B cell (primary cell): ENCODE data around the gene HOXB4. TPM values are rescaled to one million over a fixed set of nuclear protein-coding genes. Genes with fewer than 3 reads are reported as not detected.

Source experiments
- ATAC-seq: fragments of 200-7000 bp; cut with Tn5 transposase; one replicate; pipeline ENCODE4 v1.10.0; 2021; ENCODE audit warnings: low read depth, mild to moderate bottlenecking, moderate number of reproducible peaks, moderate library complexity
- CTCF ChIA-PET: fragments of 350-600 bp; sonication (Branson Sonifier 250); formaldehyde crosslinking; loops from one replicate; lab custom pipeline; 2021; ENCODE audit warnings: antibody characterized with exemption, inconsistent platforms; lab: Charles Lee
- POLR2A ChIA-PET: fragments of 350-600 bp; sonication (Branson Sonifier 250); formaldehyde crosslinking; loops from one replicate; lab custom pipeline; 2021; ENCODE audit warnings: antibody characterized with exemption; lab: Charles Lee
- DNase-seq: peaks from one replicate; pipeline ENCODE4 v3.0.0; 2013
- H2AFZ ChIP-seq: 2 replicates; pipeline ENCODE4 v1.6.1; 2012; ENCODE audit warnings: mild to moderate bottlenecking, low read depth, low read length; ENCODE audit not compliant: insufficient read depth, poor library complexity, severe bottlenecking
- H3K27ac ChIP-seq, 2 donors: 1 replicate in 1 of 2; 2 replicates in 1 of 2; pipeline ENCODE4 v1.5.1; 2012 to 2013; ENCODE audit warnings: low read length in 2 of 2, mild to moderate bottlenecking in 2 of 2, moderate library complexity in 1 of 2
- H3K27me3 ChIP-seq, 4 experiments: fragments of 200-600 bp in 1 of 4; sonication (generic) in 1 of 4; replicated peaks in 1 of 4; 1 replicate in 2 of 4; 2 replicates in 2 of 4; pipeline versions ENCODE4 v1.6.1 to v1.7.0; 2013 to 2016; ENCODE audit warnings: low read length in 3 of 4, mild to moderate bottlenecking in 2 of 4, mixed read lengths in 1 of 4, moderate library complexity in 1 of 4; ENCODE audit not compliant: insufficient read depth in 4 of 4, control insufficient read depth in 3 of 4; ENCODE audit errors: control extremely low read depth in 1 of 4
- H3K36me3 ChIP-seq, 2 experiments: replicated peaks in 1 of 2; 1 replicate in 1 of 2; 2 replicates in 1 of 2; pipeline versions ENCODE4 v1.6.1 to v1.7.1; 2013; ENCODE audit warnings: low read length in 1 of 2; ENCODE audit not compliant: insufficient read depth in 2 of 2, control insufficient read depth in 1 of 2; ENCODE audit errors: control extremely low read depth in 1 of 2, extremely low read depth in 1 of 2
- H3K4me1 ChIP-seq, 2 donors: fragments of 200-600 bp in 1 of 2; sonication (generic) in 1 of 2; 1 replicate in 1 of 2; 2 replicates in 1 of 2; pipeline versions ENCODE4 v1.5.1 to v1.6.1; 2013 to 2017; ENCODE audit warnings: low read length in 2 of 2; ENCODE audit not compliant: control insufficient read depth in 2 of 2, insufficient read depth in 2 of 2
- H3K4me2 ChIP-seq: replicated peaks from 2 replicates; pipeline ENCODE3; 2012; ENCODE audit warnings: mild to moderate bottlenecking, low read depth, low read length; ENCODE audit not compliant: poor library complexity, severe bottlenecking
- H3K4me3 ChIP-seq, 5 experiments: fragments of 200-600 bp in 1 of 5; sonication (generic) in 1 of 5; 1 replicate in 3 of 5; 2 replicates in 2 of 5; pipeline versions ENCODE4 v1.5.1 to v1.7.0; 2011 to 2016; ENCODE audit warnings: low read length in 4 of 5, mild to moderate bottlenecking in 4 of 5, low read depth in 2 of 5, control low read depth in 1 of 5, moderate library complexity in 1 of 5; ENCODE audit not compliant: insufficient read depth in 1 of 5; ENCODE audit errors: control extremely low read depth in 1 of 5, extremely low read depth in 1 of 5
- H3K79me2 ChIP-seq: fragments of 200-600 bp; sonication (generic); one replicate; pipeline ENCODE4 v1.6.0; 2016; ENCODE audit warnings: low read length; ENCODE audit not compliant: control insufficient read depth, insufficient read depth
- H3K9ac ChIP-seq: fragments of 200-600 bp; sonication (generic); 2 replicates; pipeline ENCODE4 v1.6.1; 2017; ENCODE audit warnings: mild to moderate bottlenecking, low read length, moderate library complexity
- H3K9me3 ChIP-seq, 3 donors: one replicate each; pipeline versions ENCODE4 v1.6.1 to v1.7.1; 2013; ENCODE audit warnings: low read length in 2 of 3; ENCODE audit not compliant: control insufficient read depth in 2 of 3, insufficient read depth in 1 of 3; ENCODE audit errors: control extremely low read depth in 1 of 3
- H4K20me1 ChIP-seq: 2 replicates; pipeline ENCODE4 v1.6.0; 2012; ENCODE audit warnings: mild to moderate bottlenecking, low read length; ENCODE audit not compliant: insufficient read depth, control insufficient read depth, poor library complexity, severe bottlenecking
- H3K27ac Mint-ChIP-seq: one replicate; pipeline ENCODE4 v1.8.0; 2021; ENCODE audit warnings: mixed read lengths
- H3K27me3 Mint-ChIP-seq: one replicate; pipeline ENCODE4 v1.8.0; 2021; ENCODE audit warnings: mixed read lengths
- H3K4me1 Mint-ChIP-seq: one replicate; pipeline ENCODE4 v1.8.0; 2021; ENCODE audit warnings: mixed read lengths
- H3K4me3 Mint-ChIP-seq: one replicate; pipeline ENCODE4 v1.8.0; 2021; ENCODE audit warnings: mixed read lengths
- H3K9me3 Mint-ChIP-seq: one replicate; pipeline ENCODE4 v1.8.0; 2022; ENCODE audit warnings: mixed read lengths; ENCODE audit not compliant: insufficient read depth
- EZH2 ChIP-seq: IDR thresholded peaks from 2 replicates; pipeline ENCODE4 v1.6.1; 2012; ENCODE audit warnings: borderline replicate concordance, low read depth, mild to moderate bottlenecking, moderate library complexity, low read length; ENCODE audit not compliant: insufficient read depth, poor library complexity, severe bottlenecking
- WGBS: methylation state at CpG from one replicate; pipeline ENCODE4 v1.1.5; 2013; ENCODE audit warnings: missing lambda C conversion rate; ENCODE audit not compliant: insufficient coverage; 5-methylcytosine and 5-hydroxymethylcytosine counted together
- intact Hi-C: fragments of 100-400 bp; cut with micrococcal nuclease; formaldehyde crosslinking; loops from one replicate; pipeline ENCODE4 v1.10.0; 2022
- polyA plus RNA-seq: library from polyadenylated mRNA; depleted of rRNA; stranded (reverse); fragments of >200 nt; gene quantifications from 2 replicates; pipeline ENCODE4 v1.2.3, GENCODE V29; 2012
- total RNA-seq, 2 donors: library from RNA; stranded (reverse); fragments of 120-200 nt in 1 of 2; gene quantifications; 1 replicate in 1 of 2; 2 replicates in 1 of 2; pipeline versions ENCODE4 v1.2.3 to v1.2.4, GENCODE V29; 2013 to 2022
- TF ChIP-seq, protein P1 (sequence below): fragments of 200-600 bp; IDR thresholded peaks from one replicate; pipeline ENCODE4 v1.8.0; 2022; ENCODE audit warnings: antibody characterized with exemption, mild to moderate bottlenecking

The HOXB4 gene
- total and polyA plus RNA-seq, 2 donors (not counting 1 experiment from before 2014, with no cell fraction given): 0.85 to 1.7 TPM

- Histone ChIP-seq H3K4me1 (peaks cover 31 to 34% of the 10 kb centered on the region in 2 donors), H3K27me3 (peaks cover 0 to 56% (median 23%) of the 10 kb centered on the region in 4 experiments), H3K4me3 (peak overlapping the region; percentile 30 to 73 (median 64)), H3K36me3 (no peaks in the 10 kb centered on the region), H3K9me3 (peaks cover 0 to 11% (median 0%) of the 10 kb centered on the region in 3 donors), H3K27ac (peak overlapping the region; percentile 53 to 79), H3K4me2 (peak overlapping the region; percentile 96), H2AFZ (peak overlapping the region; percentile 100), H3K79me2 (no peaks in the 10 kb centered on the region), H4K20me1 (no peaks in the 10 kb centered on the region), H3K9ac (peak overlapping the region; percentile 80)
- ChIA-PET CTCF (interaction anchor here (1.0 kb wide), 1 partner anchor 48 kb away, joined by 3 read pairs; no protein-coding TSS in a partner anchor), POLR2A (interaction anchor here (1.2 kb wide), 1 partner anchor 205 kb away, joined by 3 read pairs; no protein-coding TSS in a partner anchor)
- Mint-ChIP-seq H3K4me1 (peaks cover 27% of the 10 kb centered on the region), H3K27me3 (peaks cover 51% of the 10 kb centered on the region), H3K9me3 (no peaks in the 10 kb centered on the region), H3K27ac (peak overlapping the region; percentile 96), H3K4me3 (peak overlapping the region; percentile 90)
- DNase-seq (no peak), ATAC-seq (no peak)
- WGBS: 20% methylated on average over 8 of the region's 12 CpGs
- TF ChIP-seq, protein P1, sequence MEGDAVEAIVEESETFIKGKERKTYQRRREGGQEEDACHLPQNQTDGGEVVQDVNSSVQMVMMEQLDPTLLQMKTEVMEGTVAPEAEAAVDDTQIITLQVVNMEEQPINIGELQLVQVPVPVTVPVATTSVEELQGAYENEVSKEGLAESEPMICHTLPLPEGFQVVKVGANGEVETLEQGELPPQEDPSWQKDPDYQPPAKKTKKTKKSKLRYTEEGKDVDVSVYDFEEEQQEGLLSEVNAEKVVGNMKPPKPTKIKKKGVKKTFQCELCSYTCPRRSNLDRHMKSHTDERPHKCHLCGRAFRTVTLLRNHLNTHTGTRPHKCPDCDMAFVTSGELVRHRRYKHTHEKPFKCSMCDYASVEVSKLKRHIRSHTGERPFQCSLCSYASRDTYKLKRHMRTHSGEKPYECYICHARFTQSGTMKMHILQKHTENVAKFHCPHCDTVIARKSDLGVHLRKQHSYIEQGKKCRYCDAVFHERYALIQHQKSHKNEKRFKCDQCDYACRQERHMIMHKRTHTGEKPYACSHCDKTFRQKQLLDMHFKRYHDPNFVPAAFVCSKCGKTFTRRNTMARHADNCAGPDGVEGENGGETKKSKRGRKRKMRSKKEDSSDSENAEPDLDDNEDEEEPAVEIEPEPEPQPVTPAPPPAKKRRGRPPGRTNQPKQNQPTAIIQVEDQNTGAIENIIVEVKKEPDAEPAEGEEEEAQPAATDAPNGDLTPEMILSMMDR: no peak
- no peak for TF ChIP-seq EZH2
- intact Hi-C loops: loop anchor here (2.0 to 10.0 kb wide), 2 partner anchors 38 to 46 kb away; partner anchors contain the start of gene HOXB4
These were observed 37.0 kb downstream of the HOXB4 start for GRCh38 chr17:48541036-48541576.

DNA sequence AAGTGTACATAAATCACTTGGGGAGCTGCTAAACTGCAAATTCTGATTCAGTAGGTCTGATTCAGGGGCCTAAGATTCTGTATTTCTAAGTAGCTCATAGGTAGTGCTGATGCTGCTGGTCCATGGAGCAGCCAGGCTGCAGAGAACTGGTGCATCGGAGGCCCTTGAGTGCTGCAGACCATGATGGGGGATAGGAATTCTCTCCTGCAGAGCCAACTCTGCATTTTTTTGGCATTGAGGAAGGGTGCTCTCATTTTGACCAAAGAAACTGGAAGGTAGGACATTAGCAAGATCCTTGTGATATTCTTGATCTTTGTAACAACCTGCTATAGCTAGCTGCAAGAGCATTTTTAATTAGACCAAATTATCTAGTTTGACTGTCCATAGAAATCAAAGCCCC lies 37.9 kb downstream of the HOXB4 start:
- Histone ChIP-seq H3K4me1 (peaks cover 31 to 34% of the 10 kb centered on the region in 2 donors), H3K36me3 (no peaks in the 10 kb centered on the region), H3K4me2 (no peak overlapping the region), H3K4me3 (no peak overlapping the region), H3K27ac (no peak overlapping the region), H2AFZ (no peak overlapping the region), H3K79me2 (no peaks in the 10 kb centered on the region), H3K9me3 (peaks cover 0 to 11% (median 0%) of the 10 kb centered on the region in 3 donors), H3K9ac (no peak overlapping the region), H3K27me3 (peaks cover 0 to 50% (median 20%) of the 10 kb centered on the region in 4 experiments), H4K20me1 (no peaks in the 10 kb centered on the region)
- DNase-seq (no peak), ATAC-seq (no peak)
- ChIA-PET POLR2A (interaction anchor here (0.6 kb wide), 1 partner anchor 116 kb away, joined by 6 read pairs; no protein-coding TSS in a partner anchor), CTCF (interaction anchor here (1.0 kb wide), 1 partner anchor 47 kb away, joined by 3 read pairs; no protein-coding TSS in a partner anchor)
- intact Hi-C loops: loop anchor here (2.0 to 10.0 kb wide), 2 partner anchors 39 to 45 kb away; partner anchors contain the start of gene HOXB4
- H3K27ac Mint-ChIP-seq: peak overlapping the region; percentile 16
- H3K9me3 Mint-ChIP-seq: no peaks in the 10 kb centered on the region
- H3K4me1 Mint-ChIP-seq: peaks cover 27% of the 10 kb centered on the region
- H3K27me3 Mint-ChIP-seq: peaks cover 46% of the 10 kb centered on the region
- WGBS: no CpG with 5 or more reads among the region's 1 CpG
- no peak for TF ChIP-seq EZH2
- TF ChIP-seq, protein P1: no peak
- H3K4me3 Mint-ChIP-seq: peak overlapping the region; percentile 15
